Endodermal cell (in vitro differentiated cells): ENCODE data around the gene FCRL6. TPM values are rescaled to one million over a fixed set of nuclear protein-coding genes. Genes with fewer than 3 reads are reported as not detected.

Source experiments
- DNase-seq: peaks from one replicate; pipeline ENCODE4 v3.0.0-alpha.2; 2017
- H3K27ac ChIP-seq: 2 replicates; pipeline ENCODE4 v1.5.1; 2013; ENCODE audit warnings: mild to moderate bottlenecking, low read depth, low read length, moderate library complexity
- H3K27me3 ChIP-seq: 2 replicates; pipeline ENCODE4 v1.6.1; 2013; ENCODE audit warnings: mild to moderate bottlenecking, low read length, moderate library complexity; ENCODE audit not compliant: insufficient read depth, control insufficient read depth, poor library complexity, severe bottlenecking
- H3K36me3 ChIP-seq: 2 replicates; pipeline ENCODE4 v1.7.0; 2013; ENCODE audit warnings: mild to moderate bottlenecking, low read length, moderate library complexity; ENCODE audit not compliant: control insufficient read depth, insufficient read depth
- H3K4me1 ChIP-seq: one replicate; pipeline ENCODE4 v1.7.0; 2013; ENCODE audit warnings: low read length; ENCODE audit not compliant: control insufficient read depth, insufficient read depth
- H3K4me3 ChIP-seq: 2 replicates; pipeline ENCODE4 v1.5.1; 2013; ENCODE audit warnings: mild to moderate bottlenecking, low read length, moderate library complexity
- H3K9ac ChIP-seq: 2 replicates; pipeline ENCODE4 v1.6.1; 2013; ENCODE audit warnings: mild to moderate bottlenecking, low read length, moderate library complexity; ENCODE audit not compliant: poor library complexity, severe bottlenecking; ENCODE audit errors: extremely low read depth
- H3K9me3 ChIP-seq: 2 replicates; pipeline ENCODE4 v1.6.1; 2013; ENCODE audit warnings: mild to moderate bottlenecking, low read length, moderate library complexity; ENCODE audit not compliant: control insufficient read depth
- H3K27ac Mint-ChIP-seq: 2 replicates; pipeline ENCODE4 v1.8.0; 2020; ENCODE audit warnings: mixed read lengths
- H3K27me3 Mint-ChIP-seq: 2 replicates; pipeline ENCODE4 v1.8.0; 2021; ENCODE audit warnings: mild to moderate bottlenecking, mixed read lengths; ENCODE audit not compliant: insufficient read depth
- H3K36me3 Mint-ChIP-seq: 2 replicates; pipeline ENCODE4 v1.8.0; 2020; ENCODE audit warnings: low read depth, mixed read lengths
- H3K4me1 Mint-ChIP-seq: 2 replicates; pipeline ENCODE4 v1.8.0; 2020; ENCODE audit warnings: mixed read lengths
- H3K4me3 Mint-ChIP-seq: 2 replicates; pipeline ENCODE4 v1.8.0; 2020; ENCODE audit warnings: mild to moderate bottlenecking, moderate library complexity, mixed read lengths
- H3K9me3 Mint-ChIP-seq: 2 replicates; pipeline ENCODE4 v1.8.0; 2020; ENCODE audit warnings: mild to moderate bottlenecking, mixed read lengths
- CTCF ChIP-seq: fragments of 200-600 bp; sonication (generic); conservative IDR thresholded peaks from 2 replicates; pipeline ENCODE4 v1.5.0; 2021; ENCODE audit warnings: antibody characterized with exemption, mild to moderate bottlenecking
- WGBS, 2 experiments: methylation state at CpG; one replicate each; pipeline versions ENCODE4 v1.1.5 to v1.1.7; 2013; ENCODE audit warnings: missing lambda C conversion rate in 2 of 2, mixed read lengths in 1 of 2; ENCODE audit not compliant: insufficient coverage in 1 of 2, insufficient read length in 1 of 2; 5-methylcytosine and 5-hydroxymethylcytosine counted together
- total RNA-seq, 2 donors: library from RNA; stranded (reverse); fragmentation: NEBNext Ultra II Directional in 1 of 2; extraction: Animal tissue kit (Norgen Biotek cat#: 25700) in 1 of 2; gene quantifications; 2 replicates in 1 of 2; 3 replicates in 1 of 2; pipeline ENCODE4 v1.2.1, GENCODE V29; 2021

FCRL6 gene
- total RNA-seq, 2 donors from 2014 or later = not detected

- H3K4me3 ChIP-seq = no peak overlapping the region
- H3K27me3 ChIP-seq = peaks cover 66% of the 10 kb centered on the region
- TF ChIP-seq CTCF = no peak
- H3K27me3 Mint-ChIP-seq = peaks cover 67% of the 10 kb centered on the region
- peaks cover 27% of the 10 kb centered on the region for H3K4me1 Mint-ChIP-seq
- no peak overlapping the region for H3K9ac ChIP-seq
- H3K27ac ChIP-seq = no peak overlapping the region
- no peak overlapping the region for H3K4me3 Mint-ChIP-seq
- peaks cover 6% of the 10 kb centered on the region for H3K4me1 ChIP-seq
- no peak overlapping the region for H3K27ac Mint-ChIP-seq
- no peak for DNase-seq
- no peaks in the 10 kb centered on the region for H3K9me3 Mint-ChIP-seq
- H3K36me3 Mint-ChIP-seq = no peaks in the 10 kb centered on the region
- H3K9me3 ChIP-seq = no peaks in the 10 kb centered on the region
- H3K36me3 ChIP-seq = no peaks in the 10 kb centered on the region
- WGBS, 2 experiments = 88 to 91% methylated on average over 2 of the region's 2 CpGs
Observed at GRCh38 chr1:159832309-159832708, 30.1 kb downstream of the FCRL6 start.

- Mint-ChIP-seq H3K9me3 (no peaks in the 10 kb centered on the region), H3K36me3 (no peaks in the 10 kb centered on the region), H3K4me1 (peaks cover 30% of the 10 kb centered on the region), H3K27ac (no peak overlapping the region), H3K27me3 (peaks cover 50% of the 10 kb centered on the region), H3K4me3 (no peak overlapping the region)
- H3K9ac ChIP-seq = no peak overlapping the region
- H3K27ac ChIP-seq = no peak overlapping the region
- 60 to 88% methylated on average over 1 to 3 of the region's 3 CpGs for WGBS, 2 experiments
- H3K4me3 ChIP-seq = no peak overlapping the region
- H3K4me1 ChIP-seq = peaks cover 15% of the 10 kb centered on the region
- no peaks in the 10 kb centered on the region for H3K36me3 ChIP-seq
- TF ChIP-seq CTCF = no peak
- no peaks in the 10 kb centered on the region for H3K9me3 ChIP-seq
- DNase-seq = no peak
- peaks cover 48% of the 10 kb centered on the region for H3K27me3 ChIP-seq
Observed at GRCh38 chr1:159835356-159835755, 33.2 kb downstream of the FCRL6 start.

GRCh38 chr1:159835862-159836525 lies 33.8 kb downstream of the FCRL6 start:
- peak; percentile 62 for TF ChIP-seq CTCF
- Histone ChIP-seq H3K9ac (no peak overlapping the region), H3K36me3 (no peaks in the 10 kb centered on the region), H3K27ac (no peak overlapping the region), H3K4me3 (no peak overlapping the region), H3K9me3 (no peaks in the 10 kb centered on the region), H3K27me3 (peaks cover 42% of the 10 kb centered on the region), H3K4me1 (peaks cover 17% of the 10 kb centered on the region)
- Mint-ChIP-seq H3K9me3 (no peaks in the 10 kb centered on the region), H3K36me3 (no peaks in the 10 kb centered on the region), H3K4me1 (peaks cover 33% of the 10 kb centered on the region), H3K27me3 (peaks cover 46% of the 10 kb centered on the region), H3K4me3 (no peak overlapping the region), H3K27ac (no peak overlapping the region)
- 88 to 89% methylated on average over 7 to 8 of the region's 8 CpGs for WGBS, 2 experiments
- no peak for DNase-seq
